Measurements from ENCODE around the gene ADAM12. TPM values are rescaled to one million over a fixed set of nuclear protein-coding genes. Genes with fewer than 3 reads are reported as not detected.

The ADAM12 gene
- total and polyA plus RNA-seq, 10 donors = 0.51 to 7.0 (median 1.0) TPM

DNA sequence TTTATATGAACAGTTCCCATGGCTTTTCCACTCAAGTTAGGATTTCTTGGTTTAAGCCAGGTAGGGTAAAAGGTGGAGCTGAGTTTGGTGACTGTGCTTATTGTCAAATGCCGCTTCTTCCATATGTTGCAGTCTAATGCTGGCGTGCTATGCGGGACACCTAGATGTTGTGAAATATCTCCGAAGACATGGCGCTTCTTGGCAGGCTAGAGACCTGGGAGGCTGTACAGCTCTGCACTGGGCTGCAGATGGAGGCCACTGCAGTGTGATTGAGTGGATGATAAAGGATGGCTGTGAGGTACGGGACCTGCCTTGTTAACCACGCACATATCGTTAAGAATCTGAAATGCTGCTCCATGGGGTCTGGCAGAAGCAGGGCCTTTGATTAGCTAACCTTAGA lies 383.5 kb downstream of the ADAM12 start:
- no peak for TF ChIP-seq POLR2A (IDR thresholded peaks at IDR 0.05)
- no peak for TF ChIP-seq POLR2AphosphoS5 (IDR thresholded peaks at IDR 0.05)
- TF ChIP-seq, protein P1, sequence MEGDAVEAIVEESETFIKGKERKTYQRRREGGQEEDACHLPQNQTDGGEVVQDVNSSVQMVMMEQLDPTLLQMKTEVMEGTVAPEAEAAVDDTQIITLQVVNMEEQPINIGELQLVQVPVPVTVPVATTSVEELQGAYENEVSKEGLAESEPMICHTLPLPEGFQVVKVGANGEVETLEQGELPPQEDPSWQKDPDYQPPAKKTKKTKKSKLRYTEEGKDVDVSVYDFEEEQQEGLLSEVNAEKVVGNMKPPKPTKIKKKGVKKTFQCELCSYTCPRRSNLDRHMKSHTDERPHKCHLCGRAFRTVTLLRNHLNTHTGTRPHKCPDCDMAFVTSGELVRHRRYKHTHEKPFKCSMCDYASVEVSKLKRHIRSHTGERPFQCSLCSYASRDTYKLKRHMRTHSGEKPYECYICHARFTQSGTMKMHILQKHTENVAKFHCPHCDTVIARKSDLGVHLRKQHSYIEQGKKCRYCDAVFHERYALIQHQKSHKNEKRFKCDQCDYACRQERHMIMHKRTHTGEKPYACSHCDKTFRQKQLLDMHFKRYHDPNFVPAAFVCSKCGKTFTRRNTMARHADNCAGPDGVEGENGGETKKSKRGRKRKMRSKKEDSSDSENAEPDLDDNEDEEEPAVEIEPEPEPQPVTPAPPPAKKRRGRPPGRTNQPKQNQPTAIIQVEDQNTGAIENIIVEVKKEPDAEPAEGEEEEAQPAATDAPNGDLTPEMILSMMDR (IDR thresholded peaks at IDR 0.05 in 8 of 11, conservative IDR thresholded peaks at IDR 0.05 in 3 of 11) = no peak
- 80 to 86% (median 82%) methylated on average over 8 of the region's 8 CpGs for WGBS, 5 donors
- intact Hi-C loops (cut with DNase I; ENCODE audit: low total_unique reads) = no loop called here
- Histone ChIP-seq H3K27me3 (replicated peaks in 1 of 7) (no peaks in the 10 kb centered on the region), H3K9me3 (no peaks in the 10 kb centered on the region), H3K27ac (no peak overlapping the region), H3K4me3 (no peak overlapping the region), H3K36me3 (no peaks in the 10 kb centered on the region), H3K4me1 (peaks cover 0 to 10% (median 0%) of the 10 kb centered on the region in 6 donors)
- DNase-seq = no peak

DNA sequence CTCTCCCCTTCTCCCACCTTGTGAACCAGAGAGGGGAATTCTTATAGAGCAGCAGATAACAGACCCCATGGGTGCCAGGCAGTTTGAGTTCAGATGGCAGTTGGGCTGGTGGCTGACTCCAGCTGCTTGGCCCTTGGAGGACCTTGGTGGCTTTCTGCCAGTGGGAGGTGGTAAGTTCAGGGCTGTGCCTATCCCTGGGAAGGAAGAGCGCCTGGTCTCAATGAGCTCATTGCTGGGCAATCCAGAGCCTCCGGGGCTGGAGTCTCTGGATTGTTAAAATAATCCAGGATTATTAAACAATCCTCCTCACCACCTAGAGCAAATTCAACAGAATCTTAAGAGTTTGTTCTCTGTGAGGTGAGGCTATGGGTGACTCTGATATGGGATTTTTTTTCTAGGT lies 386.7 kb downstream of the ADAM12 start:
- intact Hi-C loops (cut with DNase I; ENCODE audit: low total_unique reads) = no loop called here

DNA sequence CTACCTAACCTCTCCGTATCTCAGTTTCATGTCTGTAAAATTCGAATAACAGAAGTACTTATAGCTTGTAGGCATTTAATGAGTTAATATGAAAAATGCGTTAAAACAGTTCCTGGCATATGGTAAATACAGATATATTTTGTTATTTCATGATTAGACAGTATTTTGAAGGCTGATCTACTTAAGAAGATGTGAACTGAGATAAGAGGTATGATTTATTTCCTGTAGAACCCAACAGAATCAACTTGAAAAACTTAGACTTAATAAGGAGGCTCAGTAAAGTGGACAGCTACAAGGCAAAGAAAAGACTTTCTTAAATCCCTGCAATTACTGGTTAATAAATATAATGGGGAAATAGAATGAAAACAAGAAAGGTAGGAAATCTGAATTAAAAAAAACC lies 388.6 kb downstream of the ADAM12 start:
- no peak overlapping the region for H3K4me3 ChIP-seq
- TF ChIP-seq POLR2AphosphoS5 (IDR thresholded peaks at IDR 0.05) (no peak), POLR2A (IDR thresholded peaks at IDR 0.05) (no peak)
- TF ChIP-seq, protein P1 (IDR thresholded peaks at IDR 0.05 in 8 of 11, conservative IDR thresholded peaks at IDR 0.05 in 3 of 11) = no peak
- WGBS, 5 donors = 42 to 65% (median 52%) methylated on average over 3 of the region's 3 CpGs
- peaks cover 0 to 15% (median 0%) of the 10 kb centered on the region in 6 donors for H3K4me1 ChIP-seq
- no peaks in the 10 kb centered on the region for H3K9me3 ChIP-seq
- no peak for DNase-seq
- intact Hi-C loops (cut with DNase I; ENCODE audit: low total_unique reads) = no loop called here
- H3K27ac ChIP-seq = no peak overlapping the region
- H3K27me3 ChIP-seq (replicated peaks in 1 of 7) = no peaks in the 10 kb centered on the region
- no peaks in the 10 kb centered on the region for H3K36me3 ChIP-seq

More for the DNA sequence above, 386.7 kb downstream of the ADAM12 start:
- no peaks in the 10 kb centered on the region for H3K27me3 ChIP-seq (replicated peaks in 1 of 7)
- H3K9me3 ChIP-seq = no peaks in the 10 kb centered on the region
- no peak overlapping the region for H3K27ac ChIP-seq
- H3K36me3 ChIP-seq = no peaks in the 10 kb centered on the region
- WGBS, 5 donors = 59 to 71% (median 69%) methylated on average over 2 of the region's 2 CpGs
- no peak overlapping the region for H3K4me3 ChIP-seq
- no peak for DNase-seq
- peak in 1 of 3 donors; percentile 53 for TF ChIP-seq POLR2AphosphoS5 (IDR thresholded peaks at IDR 0.05)
- TF ChIP-seq POLR2A (IDR thresholded peaks at IDR 0.05) = no peak
- TF ChIP-seq, protein P1 (IDR thresholded peaks at IDR 0.05 in 8 of 11, conservative IDR thresholded peaks at IDR 0.05 in 3 of 11) = no peak
- peaks cover 0 to 15% (median 0%) of the 10 kb centered on the region in 6 donors for H3K4me1 ChIP-seq

GRCh38 chr10:125997586-125997985 lies 390.7 kb downstream of the ADAM12 start:
- Histone ChIP-seq H3K36me3 (no peaks in the 10 kb centered on the region), H3K9me3 (no peaks in the 10 kb centered on the region), H3K4me3 (no peak overlapping the region), H3K4me1 (peaks cover 0 to 15% (median 0%) of the 10 kb centered on the region in 6 donors), H3K27me3 (replicated peaks in 1 of 7) (no peaks in the 10 kb centered on the region), H3K27ac (no peak overlapping the region)
- TF ChIP-seq, protein P1 (IDR thresholded peaks at IDR 0.05 in 8 of 11, conservative IDR thresholded peaks at IDR 0.05 in 3 of 11) = no peak
- TF ChIP-seq POLR2AphosphoS5 (IDR thresholded peaks at IDR 0.05) (no peak), POLR2A (IDR thresholded peaks at IDR 0.05) (no peak)
- no peak for DNase-seq
- 86 to 97% (median 92%) methylated on average over 12 of the region's 12 CpGs for WGBS, 5 donors
- intact Hi-C loops (cut with DNase I; ENCODE audit: low total_unique reads) = no loop called here

Data from spleen (tissue), 11 donors.